Dermis blood vessel endothelial cell (primary cell): Measurements from ENCODE around the gene BOK. TPM values are rescaled to one million over a fixed set of nuclear protein-coding genes. Genes with fewer than 3 reads are reported as not detected.

ENCODE experiments used
- total RNA-seq: library from RNA; depleted of rRNA; stranded (reverse); fragments of >200 nt; gene quantifications from 2 replicates; pipeline ENCODE4 v1.2.3, GENCODE V29; 2014

Gene BOK
- total RNA-seq, 1 donor from 2014 or later = 99.4 TPM

Other genes starting within 250 kb of the BOK start
- 594 and 863 TPM in 2 replicates for gene HDLBP, start 243.1 kb upstream of the BOK start, total RNA-seq
- gene SEPTIN2, start 242.8 kb upstream of the BOK start, total RNA-seq = 529 and 622 TPM in 2 replicates
- gene FARP2, start 202.5 kb upstream of the BOK start, total RNA-seq = 38.3 and 43.8 TPM in 2 replicates
- 445 and 536 TPM in 2 replicates for gene STK25, start 50.2 kb upstream of the BOK start, total RNA-seq
- gene THAP4, start 78.4 kb downstream of the BOK start, total RNA-seq = 37.8 and 46.6 TPM in 2 replicates
- 66.4 and 88.5 TPM in 2 replicates for gene ATG4B, start 78.9 kb downstream of the BOK start, total RNA-seq
- 36.2 and 68.2 TPM in 2 replicates for gene DTYMK, start 128.1 kb downstream of the BOK start, total RNA-seq
- 23.7 and 24.8 TPM in 2 replicates for gene ING5, start 143.3 kb downstream of the BOK start, total RNA-seq
- 12.5 and 19.4 TPM in 2 replicates for gene D2HGDH, start 175.9 kb downstream of the BOK start, total RNA-seq
- not detected in 2 replicates for gene GAL3ST2, start 218.1 kb downstream of the BOK start, total RNA-seq